Endothelial cell of umbilical vein (primary cell): ENCODE data around the gene GALNT17. TPM values are rescaled to one million over a fixed set of nuclear protein-coding genes. Genes with fewer than 3 reads are reported as not detected.

Experiments
- BruUV-seq: library from RNA; stranded (reverse); fragments of 400-500 nt; replicated peaks from 2 replicates; lab custom pipeline; 2021; lab: Mats Ljungman, UMichigan
- CTCF ChIA-PET: fragments of 300-600, 350-600 bp; sonication (Branson Sonifier 250); formaldehyde crosslinking; loops from one replicate; lab custom pipeline; 2021; ENCODE audit warnings: antibody characterized with exemption, inconsistent platforms; lab: Charles Lee
- POLR2A ChIA-PET: fragments of 300-600, 350-600 bp; sonication (Branson Sonifier 250); formaldehyde crosslinking; loops from one replicate; lab custom pipeline; 2021; ENCODE audit warnings: antibody characterized with exemption, inconsistent platforms; lab: Charles Lee
- DNase-seq: peaks from one replicate; pipeline ENCODE4 v3.0.0-alpha.2; 2011; ENCODE audit warnings: low read depth, low spot score
- FAIRE-seq: peaks from 2 replicates; lab custom pipeline; 2011; peaks lifted over from hg19 to GRCh38; lab: Jason Lieb, UNC
- H2AFZ ChIP-seq: 2 replicates; pipeline ENCODE4 v1.6.0; 2012; ENCODE audit warnings: low read depth, low read length, control low read depth, inconsistent platforms
- H3K27ac ChIP-seq: 2 replicates; pipeline ENCODE4 v1.5.1; 2011; ENCODE audit warnings: low read depth, mild to moderate bottlenecking, control low read depth, low read length, moderate library complexity; ENCODE audit not compliant: insufficient read depth
- H3K27me3 ChIP-seq, 2 experiments: 2 replicates each; pipeline versions ENCODE4 v1.6.0 to v1.6.1; 2011; ENCODE audit warnings: low read length in 2 of 2, mixed read lengths in 1 of 2; ENCODE audit not compliant: control insufficient read depth in 2 of 2, insufficient read depth in 2 of 2
- H3K36me3 ChIP-seq, 2 experiments: 2 replicates in 1 of 2; 3 replicates in 1 of 2; pipeline ENCODE4 v1.5.1; 2011; ENCODE audit warnings: low read length in 2 of 2, mild to moderate bottlenecking in 1 of 2, moderate library complexity in 1 of 2; ENCODE audit not compliant: control insufficient read depth in 2 of 2, insufficient read depth in 2 of 2; ENCODE audit errors: extremely low read depth in 1 of 2
- H3K4me1 ChIP-seq: 3 replicates; pipeline ENCODE4 v1.5.1; 2011; ENCODE audit warnings: mild to moderate bottlenecking, low read length; ENCODE audit not compliant: control insufficient read depth, insufficient read depth; ENCODE audit errors: extremely low read depth
- H3K4me2 ChIP-seq: 2 replicates; pipeline ENCODE4 v1.6.1; 2011; ENCODE audit warnings: low read length, control low read depth, mixed read lengths; ENCODE audit not compliant: insufficient read depth
- H3K4me3 ChIP-seq, 3 experiments: fragments of 200-600 bp in 1 of 3; sonication (generic), shearing (Covaris generic) in 1 of 3; replicated peaks in 1 of 3; 2 replicates each; pipeline ENCODE4 v1.5.1; 2011 to 2016; ENCODE audit warnings: control low read depth in 3 of 3, low read length in 3 of 3, mild to moderate bottlenecking in 2 of 3, inconsistent platforms in 1 of 3, low read depth in 1 of 3, moderate library complexity in 1 of 3; ENCODE audit not compliant: insufficient read depth in 1 of 3
- H3K79me2 ChIP-seq: 2 replicates; pipeline ENCODE4 v1.6.0; 2012; ENCODE audit warnings: low read length, inconsistent platforms; ENCODE audit not compliant: control insufficient read depth, insufficient read depth
- H3K9ac ChIP-seq: replicated peaks from 2 replicates; pipeline ENCODE3; 2011; ENCODE audit warnings: low read length, control low read depth; ENCODE audit not compliant: insufficient read depth; ENCODE audit errors: extremely low read depth
- H3K9me1 ChIP-seq: replicated peaks from 3 replicates; pipeline ENCODE4 v1.6.0; 2011; ENCODE audit warnings: mild to moderate bottlenecking, low read length; ENCODE audit not compliant: control insufficient read depth, insufficient read depth; ENCODE audit errors: extremely low read depth
- H3K9me3 ChIP-seq: replicated peaks from 2 replicates; pipeline ENCODE4 v1.5.1; 2012; ENCODE audit warnings: low read length, inconsistent platforms; ENCODE audit not compliant: control insufficient read depth, insufficient read depth
- H4K20me1 ChIP-seq: replicated peaks from 2 replicates; pipeline ENCODE3; 2011; ENCODE audit warnings: mild to moderate bottlenecking, low read length; ENCODE audit not compliant: control insufficient read depth, insufficient read depth; ENCODE audit errors: extremely low read depth
- EZH2 ChIP-seq: IDR thresholded peaks from 2 replicates; pipeline ENCODE4 v1.6.1; 2012; ENCODE audit warnings: borderline replicate concordance, low read depth, mild to moderate bottlenecking, moderate library complexity, low read length, inconsistent platforms; ENCODE audit not compliant: severe bottlenecking
- FOS ChIP-seq: IDR thresholded peaks from 2 replicates; pipeline ENCODE4 v1.6.1; 2011; ENCODE audit warnings: mild to moderate bottlenecking, low read length, moderate library complexity, borderline replicate concordance; ENCODE audit not compliant: insufficient read depth
- GATA2 ChIP-seq: IDR thresholded peaks from 2 replicates; pipeline ENCODE4 v1.7.0; 2011; ENCODE audit warnings: low read depth, mild to moderate bottlenecking, moderate library complexity, mixed read lengths, low read length; ENCODE audit not compliant: insufficient read length, insufficient read depth
- JUN ChIP-seq: IDR thresholded peaks from 2 replicates; pipeline ENCODE4 v1.6.1; 2011; ENCODE audit warnings: borderline replicate concordance, low read depth; ENCODE audit not compliant: insufficient read length, insufficient read depth
- MYC ChIP-seq: IDR thresholded peaks from one replicate; pipeline ENCODE4 v1.6.1; 2011; ENCODE audit warnings: mild to moderate bottlenecking, low read depth, low read length
- POLR2A ChIP-seq: IDR thresholded peaks from 2 replicates; pipeline ENCODE4 v1.6.1; 2012; ENCODE audit warnings: low read depth, mild to moderate bottlenecking, control low read depth, low read length
- POLR2AphosphoS5 ChIP-seq: IDR thresholded peaks from 2 replicates; pipeline ENCODE4 v1.6.1; 2012; ENCODE audit warnings: low read depth, mild to moderate bottlenecking, control low read depth, low read length, moderate library complexity; ENCODE audit not compliant: insufficient read depth
- dilution Hi-C: fragments of 300-500 bp; cut with MboI; formaldehyde crosslinking; loops from one replicate; pipeline ENCODE4 v1.15.0; 2019; ENCODE audit warnings: low sequenced_read_pairs; ENCODE audit not compliant: extremely low pct_ligation_motif_present
- intact Hi-C: fragments of 100-400 bp; cut with micrococcal nuclease; formaldehyde crosslinking; loops from one replicate; pipeline ENCODE4 v1.10.0; 2022
- polyA plus RNA-seq, 4 experiments: library from polyadenylated mRNA; depleted of rRNA in 3 of 4; stranded (reverse) in 3 of 4; unstranded in 1 of 4; fragments of >200 nt; gene quantifications; 2 replicates each; pipeline versions ENCODE4 v1.2.1 to v1.2.3, GENCODE V29; 2011 to 2012; ENCODE audit warnings: missing spikeins in 1 of 4
- total RNA-seq: library from RNA; stranded (reverse); gene quantifications from 2 replicates; pipeline ENCODE4 v1.2.3, GENCODE V29; 2021
- TF ChIP-seq, protein P1 (sequence below): IDR thresholded peaks from 2 replicates; pipeline ENCODE4 v1.6.1; 2011; ENCODE audit not compliant: insufficient read depth, insufficient read length
- TF ChIP-seq, protein P2 (sequence below), 2 donors: IDR thresholded peaks; 1 replicate in 1 of 2; 2 replicates in 1 of 2; pipeline ENCODE4 v1.5.1; 2011; ENCODE audit warnings: low read length in 2 of 2, mild to moderate bottlenecking in 2 of 2, moderate library complexity in 2 of 2, control low read depth in 1 of 2, inconsistent platforms in 1 of 2, low read depth in 1 of 2; ENCODE audit not compliant: insufficient read depth in 1 of 2; ENCODE audit errors: extremely low read depth in 1 of 2

GALNT17 gene
- total and polyA plus RNA-seq, 2 donors (not counting 3 experiments of a cell fraction or from before 2014, with no cell fraction given): not detected

DNA sequence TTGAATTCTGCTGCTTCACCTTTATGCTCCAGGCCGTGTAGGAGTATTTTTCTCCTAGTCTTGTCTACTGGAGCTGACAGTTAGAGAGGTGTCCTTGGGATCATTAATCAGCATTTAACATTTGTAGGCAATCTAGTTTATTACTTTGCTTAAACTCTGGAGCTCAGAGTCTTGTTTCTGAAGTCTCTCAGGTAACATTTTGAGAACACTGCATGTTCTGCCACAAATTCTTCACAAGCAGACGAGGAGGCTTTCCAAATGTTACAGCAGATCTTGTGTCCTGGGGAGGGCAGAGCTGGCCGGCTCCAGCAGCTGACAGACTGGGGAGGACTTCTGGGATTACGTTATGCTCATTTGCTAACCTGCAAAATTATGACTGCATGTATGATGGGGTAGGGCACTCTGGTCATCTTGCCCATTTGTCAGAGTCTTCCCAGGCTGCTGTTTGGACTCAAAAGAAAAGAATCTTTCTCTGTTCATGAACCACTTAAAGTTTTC lies 50.5 kb downstream of the GALNT17 start:
- H3K9me3 ChIP-seq: peaks cover 2% of the 10 kb centered on the region
- ChIA-PET POLR2A (no interaction called here), CTCF (no interaction called here)
- BruUV-seq: no TSS peak
- H4K20me1 ChIP-seq: no peaks in the 10 kb centered on the region
- no peaks in the 10 kb centered on the region for H3K79me2 ChIP-seq
- no peaks in the 10 kb centered on the region for H3K9me1 ChIP-seq
- no peak overlapping the region for H3K4me3 ChIP-seq
- no peaks in the 10 kb centered on the region for H3K4me1 ChIP-seq
- no peak overlapping the region for H2AFZ ChIP-seq
- H3K36me3 ChIP-seq: no peaks in the 10 kb centered on the region
- TF ChIP-seq, protein P1, sequence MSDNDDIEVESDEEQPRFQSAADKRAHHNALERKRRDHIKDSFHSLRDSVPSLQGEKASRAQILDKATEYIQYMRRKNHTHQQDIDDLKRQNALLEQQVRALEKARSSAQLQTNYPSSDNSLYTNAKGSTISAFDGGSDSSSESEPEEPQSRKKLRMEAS: no peak
- TF ChIP-seq, protein P2, sequence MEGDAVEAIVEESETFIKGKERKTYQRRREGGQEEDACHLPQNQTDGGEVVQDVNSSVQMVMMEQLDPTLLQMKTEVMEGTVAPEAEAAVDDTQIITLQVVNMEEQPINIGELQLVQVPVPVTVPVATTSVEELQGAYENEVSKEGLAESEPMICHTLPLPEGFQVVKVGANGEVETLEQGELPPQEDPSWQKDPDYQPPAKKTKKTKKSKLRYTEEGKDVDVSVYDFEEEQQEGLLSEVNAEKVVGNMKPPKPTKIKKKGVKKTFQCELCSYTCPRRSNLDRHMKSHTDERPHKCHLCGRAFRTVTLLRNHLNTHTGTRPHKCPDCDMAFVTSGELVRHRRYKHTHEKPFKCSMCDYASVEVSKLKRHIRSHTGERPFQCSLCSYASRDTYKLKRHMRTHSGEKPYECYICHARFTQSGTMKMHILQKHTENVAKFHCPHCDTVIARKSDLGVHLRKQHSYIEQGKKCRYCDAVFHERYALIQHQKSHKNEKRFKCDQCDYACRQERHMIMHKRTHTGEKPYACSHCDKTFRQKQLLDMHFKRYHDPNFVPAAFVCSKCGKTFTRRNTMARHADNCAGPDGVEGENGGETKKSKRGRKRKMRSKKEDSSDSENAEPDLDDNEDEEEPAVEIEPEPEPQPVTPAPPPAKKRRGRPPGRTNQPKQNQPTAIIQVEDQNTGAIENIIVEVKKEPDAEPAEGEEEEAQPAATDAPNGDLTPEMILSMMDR (IDR thresholded peaks at IDR 0.05; ENCODE audit: extremely low read depth in 1 of 2, insufficient read depth in 1 of 2, low read depth in 1 of 2, low read length in 2 of 2): no peak
- no peak for TF ChIP-seq JUN
- no peak for TF ChIP-seq EZH2
- TF ChIP-seq GATA2: no peak
- no peak for TF ChIP-seq MYC
- TF ChIP-seq POLR2AphosphoS5: no peak
- TF ChIP-seq FOS: no peak
- no peak for TF ChIP-seq POLR2A
- FAIRE-seq: no peak
- H3K9ac ChIP-seq: no peak overlapping the region
- H3K4me2 ChIP-seq: no peak overlapping the region
- H3K27ac ChIP-seq: no peak overlapping the region
- dilution Hi-C loops: no loop called here
- no peak for DNase-seq
- no peaks in the 10 kb centered on the region for H3K27me3 ChIP-seq
- intact Hi-C loops: no loop called here
